ENCODE results near the gene DCAF15.

- TF ChIP-seq, protein P1, sequence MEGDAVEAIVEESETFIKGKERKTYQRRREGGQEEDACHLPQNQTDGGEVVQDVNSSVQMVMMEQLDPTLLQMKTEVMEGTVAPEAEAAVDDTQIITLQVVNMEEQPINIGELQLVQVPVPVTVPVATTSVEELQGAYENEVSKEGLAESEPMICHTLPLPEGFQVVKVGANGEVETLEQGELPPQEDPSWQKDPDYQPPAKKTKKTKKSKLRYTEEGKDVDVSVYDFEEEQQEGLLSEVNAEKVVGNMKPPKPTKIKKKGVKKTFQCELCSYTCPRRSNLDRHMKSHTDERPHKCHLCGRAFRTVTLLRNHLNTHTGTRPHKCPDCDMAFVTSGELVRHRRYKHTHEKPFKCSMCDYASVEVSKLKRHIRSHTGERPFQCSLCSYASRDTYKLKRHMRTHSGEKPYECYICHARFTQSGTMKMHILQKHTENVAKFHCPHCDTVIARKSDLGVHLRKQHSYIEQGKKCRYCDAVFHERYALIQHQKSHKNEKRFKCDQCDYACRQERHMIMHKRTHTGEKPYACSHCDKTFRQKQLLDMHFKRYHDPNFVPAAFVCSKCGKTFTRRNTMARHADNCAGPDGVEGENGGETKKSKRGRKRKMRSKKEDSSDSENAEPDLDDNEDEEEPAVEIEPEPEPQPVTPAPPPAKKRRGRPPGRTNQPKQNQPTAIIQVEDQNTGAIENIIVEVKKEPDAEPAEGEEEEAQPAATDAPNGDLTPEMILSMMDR (IDR thresholded peaks at IDR 0.05): no peak
- TF ChIP-seq POLR2AphosphoS5 (IDR thresholded peaks at IDR 0.05; ENCODE audit: low read depth, low read length) (no peak), ZBTB33 (IDR thresholded peaks at IDR 0.05; ENCODE audit: borderline replicate concordance, low read depth) (no peak), GATA2 (CRISPR knock-in tag; IDR thresholded peaks at IDR 0.05) (peak; percentile 39; the same call in 1 of the 2 replicates), IRF3 (IDR thresholded peaks at IDR 0.05; ENCODE audit: low read depth, low read length) (no peak), CHD2 (IDR thresholded peaks at IDR 0.05; ENCODE audit: low read length, partially characterized antibody) (no peak), ELF1 (IDR thresholded peaks at IDR 0.05) (no peak), YY1 (IDR thresholded peaks at IDR 0.05; ENCODE audit: low read depth) (no peak), PBX3 (IDR thresholded peaks at IDR 0.05) (no peak), SIN3A (IDR thresholded peaks at IDR 0.05; ENCODE audit: borderline replicate concordance, low read depth, low read length) (no peak), EZH2phosphoT487 (IDR thresholded peaks at IDR 0.05; ENCODE audit: borderline replicate concordance, low read depth) (no peak), TEAD4 (IDR thresholded peaks at IDR 0.05; ENCODE audit: borderline replicate concordance, insufficient read depth) (no peak), RFX5 (IDR thresholded peaks at IDR 0.05; ENCODE audit: low read length) (no peak)
- TF ChIP-seq, protein P2, sequence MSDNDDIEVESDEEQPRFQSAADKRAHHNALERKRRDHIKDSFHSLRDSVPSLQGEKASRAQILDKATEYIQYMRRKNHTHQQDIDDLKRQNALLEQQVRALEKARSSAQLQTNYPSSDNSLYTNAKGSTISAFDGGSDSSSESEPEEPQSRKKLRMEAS (IDR thresholded peaks at IDR 0.05; ENCODE audit: low read depth): no peak
These were observed 28.7 kb downstream of the DCAF15 start for GRCh38 chr19:13981021-13981420.

Measured in SK-N-SH (cell line).